NCI-H446 (cell line): ENCODE measurements around the gene PAPSS1.
"Not testable (repeated sequence)": the region's sequence is repeated elsewhere in the genome, so short reads cannot be mapped to it uniquely, and the experiment has no call there.

Experiments
- DNase-seq, 2 experiments: peaks; one replicate each; lab custom pipeline; 2025; lab: John Stamatoyannopoulos, UW

The PAPSS1 gene

DNA sequence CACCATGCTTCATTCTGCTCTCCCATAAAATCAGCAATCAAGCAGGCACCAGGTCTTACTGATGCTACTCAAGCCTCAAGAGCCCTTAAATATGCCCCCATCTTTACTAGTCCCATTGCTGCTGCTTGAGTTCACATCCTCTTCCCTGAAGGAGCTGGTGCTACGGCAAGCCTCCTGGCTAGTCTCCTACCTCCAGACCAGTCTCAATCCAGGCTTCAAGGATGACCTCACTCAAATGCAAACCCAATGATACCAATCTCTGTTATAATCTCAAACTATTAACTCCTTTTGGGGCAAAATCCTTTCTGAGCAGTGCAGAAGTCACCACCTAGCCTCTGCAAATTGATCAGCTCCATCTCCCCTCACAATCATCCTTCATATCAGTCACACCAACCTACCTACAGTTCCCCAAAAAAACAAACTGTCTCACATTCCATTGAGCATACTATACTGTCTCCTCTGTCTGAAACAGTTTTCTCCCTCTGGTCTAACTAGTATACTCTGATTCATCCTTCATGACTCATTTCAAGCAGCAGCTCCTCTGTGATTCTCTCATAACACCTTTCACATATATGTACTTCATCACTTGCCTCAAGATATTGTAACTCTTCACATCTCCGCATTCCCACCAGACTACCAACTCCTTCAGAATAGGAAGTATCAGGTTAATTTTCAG is 30.0 kb downstream of the PAPSS1 start:
- DNase-seq = no peak

DNA sequence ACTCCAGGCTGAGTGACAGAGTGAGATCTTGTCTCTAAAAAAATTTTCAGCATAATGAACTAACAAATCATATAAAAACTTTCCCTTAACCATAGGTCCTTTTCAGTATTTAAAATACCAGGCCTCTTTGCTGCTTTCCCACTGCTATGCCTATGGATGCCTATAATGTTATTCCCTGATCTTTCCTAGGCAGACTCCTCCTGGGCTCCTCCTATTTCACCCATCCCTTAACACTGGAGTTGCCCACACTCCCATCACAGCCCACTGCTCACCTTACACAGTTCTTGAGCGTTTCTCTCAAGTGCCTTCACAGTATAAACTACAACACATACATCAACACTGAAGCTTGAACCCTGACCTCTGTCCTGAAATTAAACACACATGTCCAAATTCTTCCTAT is 31.6 kb downstream of the PAPSS1 start:
- DNase-seq = no peak

DNA sequence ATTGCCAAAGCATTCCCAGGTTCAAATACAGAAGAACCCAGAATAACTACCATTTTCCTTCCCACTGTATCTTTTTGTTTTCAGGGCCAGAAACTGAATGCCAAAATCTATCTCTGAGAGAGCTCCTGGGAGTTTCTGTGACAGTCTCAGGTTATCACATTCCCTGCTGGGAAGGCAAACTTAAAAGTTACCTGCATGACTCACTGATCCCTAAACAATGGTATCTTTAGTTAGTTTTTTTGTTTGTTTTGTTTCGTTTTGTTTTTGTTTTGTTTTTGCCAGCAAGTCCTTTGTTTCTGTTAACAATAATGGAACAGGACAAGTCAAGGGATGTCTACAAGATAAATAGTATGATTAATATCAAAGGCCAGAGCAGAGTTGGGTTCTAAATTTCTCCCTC is 34.3 kb downstream of the PAPSS1 start:
- DNase-seq = no peak

DNA sequence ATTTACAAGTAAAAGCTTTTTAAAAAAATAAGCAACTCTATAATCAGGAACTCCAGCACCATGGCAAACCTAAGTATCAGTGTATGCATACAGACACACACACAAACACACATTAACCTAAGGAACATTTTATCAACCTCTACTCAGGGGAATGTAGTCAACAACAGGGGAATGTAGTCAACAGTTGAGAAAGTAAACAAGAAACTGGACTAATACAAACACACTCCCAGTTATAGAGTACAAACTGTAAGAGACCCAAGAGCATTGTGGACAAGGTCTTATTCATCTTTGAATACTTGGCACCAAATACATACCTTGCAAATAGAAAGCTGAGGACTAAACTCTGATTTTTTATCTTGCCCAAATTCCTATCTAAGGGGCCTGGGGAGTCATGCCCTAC is 36.2 kb downstream of the PAPSS1 start:
- DNase-seq = no peak

DNA sequence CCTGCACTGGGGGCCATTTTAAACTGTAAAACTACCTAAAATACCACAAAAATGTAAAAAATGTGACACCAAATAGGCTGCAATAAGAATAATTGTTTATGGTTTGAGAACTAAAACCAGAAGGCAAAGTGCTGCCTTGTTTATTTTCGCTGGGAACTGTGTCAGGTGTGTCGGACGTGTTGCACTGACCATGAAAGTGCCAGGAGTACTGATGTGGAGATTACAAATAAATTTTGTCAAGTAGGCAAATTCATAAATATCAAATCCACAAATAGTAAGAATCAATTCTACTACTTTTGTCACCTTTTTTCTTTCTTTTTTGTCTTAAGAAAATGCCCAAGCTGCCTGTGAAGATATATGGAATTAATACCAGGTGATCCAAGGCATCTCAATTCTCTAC is 37.7 kb downstream of the PAPSS1 start:
- no peak for DNase-seq

DNA sequence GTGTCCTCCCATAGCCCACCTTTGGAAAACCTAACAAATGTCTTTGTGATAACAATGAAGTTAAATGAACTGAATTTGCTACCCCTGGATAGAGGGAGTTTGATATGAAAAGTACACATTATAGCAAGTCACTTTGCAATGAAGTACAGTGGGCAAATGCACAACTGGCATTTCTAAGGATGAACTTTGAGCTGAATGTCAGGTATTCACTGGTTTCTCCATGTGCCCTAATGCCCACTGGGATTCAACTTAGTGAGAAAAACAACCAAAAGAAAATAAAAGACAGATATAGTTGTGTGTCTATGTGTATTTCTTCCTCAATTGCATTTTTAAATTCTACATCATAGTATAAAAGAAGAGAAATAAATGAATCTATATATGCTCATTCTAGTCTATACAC is 51.0 kb downstream of the PAPSS1 start:
- no peak for DNase-seq

DNA sequence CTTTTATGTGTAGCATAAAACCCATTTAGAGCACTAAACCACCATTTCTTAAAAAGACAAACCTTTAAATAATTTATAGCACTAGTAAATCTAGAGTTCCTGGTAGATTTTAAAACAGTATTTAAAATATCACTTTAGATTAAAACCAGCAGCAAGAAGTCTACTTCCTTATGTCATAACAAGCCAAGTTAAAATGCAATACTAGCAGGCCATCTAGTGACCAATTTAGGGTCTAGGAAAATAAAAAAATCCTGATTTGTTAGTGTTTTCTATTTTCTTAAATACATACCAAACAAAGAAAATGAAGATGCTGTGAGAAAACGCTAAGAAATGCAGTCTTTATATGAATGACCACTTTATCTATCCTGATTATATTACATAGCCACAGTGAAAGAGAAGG is 53.9 kb downstream of the PAPSS1 start:
- peak in 1 of 2 experiments; percentile 23 for DNase-seq

DNA sequence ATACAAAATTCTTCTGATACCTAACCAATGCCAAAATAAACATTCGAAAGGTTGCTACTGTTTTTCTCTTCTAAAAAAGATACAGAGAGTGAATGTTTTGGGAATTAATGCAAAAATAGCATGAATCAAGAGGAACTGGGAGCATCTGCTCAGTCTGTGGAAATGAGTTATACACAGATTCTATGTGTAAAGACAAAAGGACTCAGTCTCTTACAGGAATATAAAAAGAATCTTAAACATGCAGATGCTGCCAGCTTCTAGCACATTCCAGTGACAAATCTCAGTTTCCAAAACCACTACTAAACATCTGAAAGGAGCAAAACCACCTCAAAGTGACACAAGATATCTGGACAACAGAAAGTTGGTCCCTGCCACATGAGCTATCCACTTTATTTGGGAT is 55.0 kb downstream of the PAPSS1 start:
- DNase-seq = no peak

DNA sequence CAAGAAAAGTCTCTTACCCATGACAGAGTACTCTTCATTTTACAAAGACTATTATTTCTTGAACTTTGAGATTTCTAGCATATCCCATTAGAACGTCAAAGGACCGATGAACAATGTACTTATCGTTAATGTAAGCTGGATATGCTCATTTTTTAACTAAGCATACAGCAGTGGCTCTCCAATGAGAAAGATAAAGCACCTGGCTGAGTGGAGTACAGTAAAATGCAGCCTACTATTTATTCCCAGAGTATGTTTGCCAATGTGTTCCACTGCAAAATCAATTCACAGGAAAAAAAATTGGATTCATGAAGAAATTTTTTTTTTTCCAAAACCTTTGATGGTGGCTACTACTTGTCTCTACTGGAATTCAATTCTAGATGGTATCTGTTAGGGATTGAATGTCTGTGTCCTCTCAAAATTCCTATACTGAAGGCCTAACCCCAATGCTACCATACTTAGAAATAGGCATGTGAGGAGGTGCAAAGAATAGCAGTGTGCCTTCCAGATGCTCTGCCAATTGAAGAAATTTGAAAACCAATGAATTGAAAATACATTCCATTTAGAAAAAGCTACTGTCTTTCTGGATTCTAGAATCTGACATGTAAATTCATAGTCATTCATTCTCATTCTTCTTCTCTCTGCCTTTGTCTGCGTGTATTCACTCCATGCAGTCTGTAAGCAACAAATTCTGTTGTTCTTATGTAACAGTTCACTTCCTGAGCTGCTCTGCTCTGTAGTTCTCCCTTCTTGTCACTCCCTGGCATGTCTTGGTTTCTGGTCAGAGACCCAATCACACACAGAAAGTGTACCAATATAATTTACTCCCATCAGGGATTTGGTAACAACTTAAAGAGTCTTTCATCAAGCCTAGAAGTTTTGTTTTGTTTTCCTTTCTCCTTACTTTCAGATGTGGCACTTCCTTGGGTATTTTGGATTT is 61.4 kb downstream of the PAPSS1 start:
- no peak for DNase-seq

DNA sequence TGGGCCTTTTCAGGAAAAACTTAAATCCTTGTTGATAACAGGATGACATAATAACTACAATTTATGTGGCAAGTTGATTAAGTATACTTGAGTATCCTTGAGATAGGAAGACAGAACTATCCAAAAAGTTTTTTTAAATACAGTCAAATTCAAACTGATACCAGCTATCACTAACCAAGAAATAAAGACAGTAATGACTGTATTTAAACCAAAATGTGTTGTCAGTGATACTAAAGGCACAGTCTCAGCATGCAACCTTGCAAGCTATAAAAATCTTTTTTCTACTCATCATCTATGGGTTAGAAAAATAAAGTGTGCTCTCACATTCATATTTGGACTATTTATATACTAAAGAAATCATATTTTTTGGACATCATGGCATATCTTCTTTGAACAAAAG is 64.7 kb downstream of the PAPSS1 start:
- no peak for DNase-seq

DNA sequence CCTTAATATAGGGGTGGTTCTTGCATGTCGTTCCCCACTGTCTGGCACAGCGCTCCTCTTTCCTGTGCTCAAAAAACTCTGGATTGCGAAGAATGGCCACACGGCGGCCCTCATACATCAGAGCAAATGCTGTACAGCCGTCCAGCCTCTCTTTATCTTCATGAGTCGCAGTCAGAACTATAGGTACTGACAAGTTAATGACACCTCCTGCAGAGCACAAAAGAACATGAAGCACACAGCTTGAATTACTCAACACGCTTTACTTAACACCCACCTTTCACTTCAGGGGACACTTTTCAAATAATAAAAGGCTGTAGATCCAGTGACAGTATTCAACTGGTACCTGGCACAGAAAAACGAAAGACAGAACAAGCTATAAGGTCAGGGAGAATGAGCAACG is 65.3 kb downstream of the PAPSS1 start:
- no peak for DNase-seq

DNA sequence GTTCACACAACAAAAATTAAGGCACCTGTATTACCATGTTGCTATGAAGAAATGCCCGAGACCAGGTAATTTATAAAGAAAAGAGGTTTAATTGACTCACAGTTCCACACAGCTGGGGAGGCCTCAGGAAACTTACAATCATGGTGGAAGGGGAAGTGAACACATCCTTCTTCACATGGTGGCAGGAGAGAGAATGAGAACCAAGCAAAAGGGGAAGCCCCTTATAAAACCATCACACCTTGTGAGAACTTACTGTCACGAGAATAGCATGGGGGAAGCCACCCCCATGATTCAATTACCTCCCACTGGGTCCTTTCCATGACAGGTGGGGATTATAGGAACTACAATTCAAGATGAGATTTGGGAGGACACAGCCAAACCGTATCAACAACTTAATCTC is 68.6 kb downstream of the PAPSS1 start:
- DNase-seq = not testable (repeated sequence)

DNA sequence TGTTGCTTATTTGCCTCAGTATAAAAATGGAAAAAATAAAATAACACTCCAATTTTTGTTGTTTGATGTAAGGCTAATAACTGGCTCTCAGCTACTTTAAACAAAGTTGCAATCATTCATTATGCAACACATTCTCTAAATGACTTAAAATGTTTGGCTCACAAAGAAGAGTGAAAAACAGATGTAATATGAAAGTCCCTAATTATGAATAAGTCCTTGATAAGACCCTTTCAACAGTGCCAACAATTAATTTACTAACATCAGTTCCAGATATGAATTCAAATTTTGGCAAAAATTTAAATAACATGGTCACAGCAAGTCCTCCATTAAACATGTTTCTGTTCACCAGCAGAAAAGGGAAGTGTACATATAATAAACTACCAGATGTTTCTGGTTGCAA is 69.8 kb downstream of the PAPSS1 start:
- DNase-seq = no peak

DNA sequence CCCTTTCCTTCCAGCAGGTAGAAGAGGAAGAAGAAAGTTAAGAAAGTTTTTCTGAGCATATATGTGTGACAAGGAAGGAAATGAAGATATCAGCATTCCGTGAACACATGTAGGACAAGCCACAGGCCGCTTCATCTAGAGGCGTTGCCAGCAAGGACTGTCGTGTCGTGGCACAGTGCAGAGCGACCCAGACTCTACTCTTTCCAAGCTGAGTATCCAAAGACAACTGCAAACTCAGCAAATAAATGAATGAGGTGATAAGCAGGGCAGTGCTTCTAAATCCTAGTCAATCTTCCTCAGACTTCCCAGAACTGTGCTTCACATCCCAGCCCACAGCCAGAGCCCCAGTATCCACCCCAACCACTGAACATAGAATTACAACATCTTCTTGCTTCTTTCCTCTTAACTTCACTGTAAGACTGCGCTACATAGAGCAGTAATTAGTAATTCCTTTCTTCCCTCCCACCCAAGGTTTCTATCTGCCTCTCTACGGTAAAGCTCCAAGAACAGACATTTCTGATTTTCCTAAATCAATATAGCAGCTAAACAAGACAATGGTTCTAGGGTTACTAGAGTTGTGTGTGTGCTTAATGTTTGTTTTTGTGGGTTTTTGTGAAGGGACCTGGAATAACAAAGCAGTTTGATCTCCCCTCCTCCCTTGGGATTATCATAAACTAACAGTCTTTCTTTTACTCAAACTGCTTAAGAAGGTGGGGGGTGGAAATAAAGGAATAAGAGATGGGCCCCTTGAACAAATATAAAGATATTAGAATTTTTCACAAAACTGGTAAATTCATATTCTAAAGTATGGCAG is 71.6 kb downstream of the PAPSS1 start:
- DNase-seq = no peak

DNA sequence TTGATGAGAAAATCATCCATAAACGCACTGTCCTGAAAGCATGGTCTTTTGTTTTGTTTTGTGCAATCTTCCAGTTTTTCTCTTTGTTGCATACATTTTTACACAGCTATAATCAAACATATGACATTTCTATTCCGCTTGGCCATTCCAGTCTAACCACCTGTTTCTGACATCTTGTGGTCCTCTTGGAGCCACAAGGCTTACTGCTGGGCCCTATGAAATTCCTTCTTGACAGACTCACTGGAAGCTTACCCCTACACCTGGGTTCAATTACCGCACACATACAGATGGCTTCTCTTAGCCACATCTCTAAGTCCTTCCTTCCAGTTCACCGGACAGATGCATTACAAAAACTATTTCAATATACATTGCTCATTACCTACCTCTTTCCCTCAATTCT is 72.4 kb downstream of the PAPSS1 start:
- no peak for DNase-seq

DNA sequence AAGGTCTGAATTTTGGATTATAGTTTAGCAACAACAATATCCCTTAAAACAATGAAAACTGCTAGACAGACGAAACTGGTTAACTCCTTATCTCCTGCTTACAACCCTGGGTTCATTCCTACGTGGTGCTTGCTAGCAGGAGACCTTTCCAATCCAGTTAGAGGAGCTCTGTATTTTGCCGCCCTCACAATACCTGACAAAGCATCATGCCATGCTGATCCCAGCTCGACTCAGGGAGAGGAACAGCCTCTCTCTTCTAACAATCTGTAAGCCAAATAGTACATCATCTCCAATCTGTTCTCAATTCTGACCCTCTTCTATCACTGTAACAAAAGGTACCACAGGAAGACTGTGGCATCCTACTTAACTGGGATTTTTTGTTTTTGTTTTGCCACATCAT is 74.4 kb downstream of the PAPSS1 start:
- no peak for DNase-seq

DNA sequence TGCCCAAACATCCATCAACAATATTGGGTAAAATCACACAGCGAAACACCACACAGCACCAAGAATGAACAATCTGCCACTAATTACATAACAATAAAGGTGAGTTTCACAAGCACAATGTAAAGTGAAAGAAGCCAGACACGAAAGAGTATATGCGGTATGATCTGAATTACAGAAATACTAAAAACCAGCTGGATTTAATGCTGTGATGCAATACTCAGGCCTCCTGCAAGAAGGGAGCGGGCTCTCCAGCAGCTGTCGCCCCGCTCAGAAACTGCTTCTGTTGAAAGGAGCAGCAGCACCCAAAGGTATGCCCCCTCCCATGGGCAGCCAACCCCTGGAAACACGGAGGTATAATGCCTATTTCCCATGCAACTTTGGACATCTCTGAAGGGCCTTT is 77.0 kb downstream of the PAPSS1 start:
- no peak for DNase-seq

DNA sequence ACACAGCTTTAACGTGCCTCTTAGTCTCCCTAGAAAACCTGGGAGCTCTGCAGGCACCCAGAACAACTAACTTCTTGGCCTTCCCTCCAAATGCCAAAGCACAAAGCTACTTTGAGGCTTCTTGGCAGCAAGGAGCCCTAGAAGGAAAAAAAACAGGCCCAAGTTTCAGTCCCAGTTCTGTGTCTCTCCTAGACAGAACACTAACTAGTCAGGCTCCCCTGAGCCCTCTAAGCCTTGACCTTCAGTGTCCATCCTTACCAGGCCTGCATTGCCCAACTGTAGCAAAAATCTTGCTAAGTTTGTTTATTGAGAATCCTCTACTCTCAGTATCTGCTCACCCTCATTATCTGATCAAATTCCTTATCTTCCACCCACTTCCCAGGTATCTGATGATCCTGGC is 79.2 kb downstream of the PAPSS1 start:
- no peak for DNase-seq

DNA sequence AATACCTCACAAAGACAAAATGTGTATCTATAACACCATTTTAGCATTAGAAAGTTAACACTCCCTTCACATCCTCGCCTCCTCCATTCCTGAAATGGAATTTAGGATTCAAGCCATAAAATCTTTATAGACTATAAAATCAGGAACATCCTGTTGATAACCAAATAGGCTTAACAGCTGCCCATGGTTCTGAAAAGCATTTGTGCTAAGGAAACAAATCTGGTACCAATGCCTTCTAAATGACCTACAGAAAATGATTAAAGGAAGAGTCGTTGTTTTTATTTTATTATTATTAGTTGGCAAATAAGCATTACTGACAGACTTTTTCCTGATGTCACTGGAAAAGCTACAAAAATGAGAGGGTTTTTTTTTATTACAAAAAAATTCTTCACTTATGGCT is 79.8 kb downstream of the PAPSS1 start:
- no peak for DNase-seq

DNA sequence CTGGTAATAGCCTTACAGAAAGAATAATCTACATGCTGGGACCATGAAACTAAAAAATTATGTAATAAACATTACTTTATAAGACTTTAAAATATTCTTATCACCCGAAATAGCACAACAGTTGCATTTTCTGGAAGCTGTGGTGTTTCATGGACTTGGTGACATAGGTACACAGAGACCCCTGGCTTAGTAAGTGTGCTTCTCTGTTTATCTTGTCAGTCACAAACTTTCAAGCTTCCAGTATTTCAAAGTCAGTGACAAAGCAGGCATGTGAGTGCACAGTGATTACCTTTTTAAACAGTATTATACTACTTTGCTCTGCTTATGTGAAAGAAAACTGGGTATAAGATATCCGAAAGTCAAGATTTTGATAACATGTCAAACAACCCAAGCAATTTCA is 84.3 kb downstream of the PAPSS1 start:
- DNase-seq = no peak

DNA sequence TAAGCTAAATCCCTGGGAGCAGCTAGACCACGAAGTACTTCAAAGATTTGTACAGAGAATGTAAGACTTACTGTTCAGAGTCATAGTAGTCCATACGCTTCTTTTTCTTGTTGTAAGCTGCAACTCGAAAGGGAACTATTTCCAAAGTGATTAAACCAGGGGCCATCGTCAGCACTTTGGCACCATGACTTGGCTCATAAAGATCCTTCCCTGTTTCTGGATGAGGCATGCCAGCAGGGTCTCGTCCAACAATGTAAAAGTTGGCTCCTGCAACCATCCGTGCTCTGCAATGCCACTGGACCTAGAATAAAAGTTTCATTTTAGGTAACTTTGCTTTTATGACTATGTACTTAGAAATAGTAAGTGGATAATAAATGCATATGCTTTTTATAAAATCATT is 88.5 kb downstream of the PAPSS1 start:
- peak; percentile 64 to 74 for DNase-seq

DNA sequence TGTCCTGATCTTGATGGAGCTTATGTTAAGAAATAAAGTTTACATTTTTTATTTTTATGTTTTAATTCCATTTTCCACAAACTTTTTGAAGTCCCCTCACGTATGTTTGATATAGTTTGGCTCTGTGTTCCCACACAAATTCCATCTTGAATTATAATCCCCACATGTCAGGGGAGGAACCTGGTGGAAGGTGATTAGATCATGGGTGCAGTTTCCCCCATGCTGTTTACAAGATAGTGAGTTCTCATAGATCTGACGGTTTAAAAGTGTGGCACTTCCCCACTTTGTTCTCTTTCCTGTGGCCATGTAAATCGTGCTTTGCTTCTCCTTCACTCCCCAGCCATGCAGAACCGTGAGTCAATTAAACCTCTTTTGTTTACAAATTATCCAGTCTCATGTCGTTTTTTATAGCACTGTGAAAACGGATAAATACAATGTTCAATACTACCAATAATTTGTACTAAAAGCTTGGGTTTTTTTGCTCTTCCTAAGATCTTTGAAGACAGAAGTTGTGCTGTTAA is 89.8 kb downstream of the PAPSS1 start:
- no peak for DNase-seq
